Measurements from ENCODE around the gene EPB41. TPM values are rescaled to one million over a fixed set of nuclear protein-coding genes. Genes with fewer than 3 reads are reported as not detected.

EPB41 gene
- total RNA-seq, 1 experiment from 2014 or later = 41.7 TPM

DNA sequence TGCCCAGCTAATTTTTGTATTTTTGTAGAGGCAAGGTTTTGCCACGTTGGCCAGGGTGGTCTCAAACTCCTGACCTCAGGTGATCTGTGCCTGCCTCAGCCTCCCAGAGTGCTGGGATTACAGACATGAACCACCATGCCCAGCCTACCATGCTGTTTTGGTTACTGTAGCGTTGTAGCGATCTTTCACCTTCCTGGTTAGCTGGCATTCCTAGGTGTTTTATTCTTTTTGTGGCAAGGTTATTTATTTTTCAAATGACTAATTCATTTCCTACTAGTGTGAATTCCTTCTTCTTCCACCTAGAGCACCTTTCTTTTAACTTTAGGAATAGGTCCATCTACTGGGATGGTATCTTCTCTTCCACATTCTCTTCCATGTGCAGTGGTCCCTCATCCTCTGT, 180.1 kb downstream of the EPB41 start (continued):
- no peak for TF ChIP-seq CBX3 (IDR thresholded peaks at IDR 0.05; ENCODE audit: low read depth)
- TF ChIP-seq JUND (IDR thresholded peaks at IDR 0.05) = no peak
- TF ChIP-seq SP1 (IDR thresholded peaks at IDR 0.05; ENCODE audit: low read depth) = no peak
- no peak for TF ChIP-seq ZNF274 (IDR thresholded peaks at IDR 0.05; ENCODE audit: low read depth, low read length)
- no peak for TF ChIP-seq EGR1 (IDR thresholded peaks at IDR 0.05; ENCODE audit: low read depth)
- no peak for TF ChIP-seq FOSL1 (IDR thresholded peaks at IDR 0.05; ENCODE audit: low read depth)
- TF ChIP-seq RAD21 (IDR thresholded peaks at IDR 0.05; ENCODE audit: low read depth) = no peak
- TF ChIP-seq EZH2phosphoT487 (IDR thresholded peaks at IDR 0.05; ENCODE audit: borderline replicate concordance) = no peak
- no peak for TF ChIP-seq YY1 (IDR thresholded peaks at IDR 0.05; ENCODE audit: extremely low read depth, insufficient replicate concordance, low read depth, low read length)
- TF ChIP-seq EZH2 (IDR thresholded peaks at IDR 0.05) = no peak
- TF ChIP-seq, protein P1, sequence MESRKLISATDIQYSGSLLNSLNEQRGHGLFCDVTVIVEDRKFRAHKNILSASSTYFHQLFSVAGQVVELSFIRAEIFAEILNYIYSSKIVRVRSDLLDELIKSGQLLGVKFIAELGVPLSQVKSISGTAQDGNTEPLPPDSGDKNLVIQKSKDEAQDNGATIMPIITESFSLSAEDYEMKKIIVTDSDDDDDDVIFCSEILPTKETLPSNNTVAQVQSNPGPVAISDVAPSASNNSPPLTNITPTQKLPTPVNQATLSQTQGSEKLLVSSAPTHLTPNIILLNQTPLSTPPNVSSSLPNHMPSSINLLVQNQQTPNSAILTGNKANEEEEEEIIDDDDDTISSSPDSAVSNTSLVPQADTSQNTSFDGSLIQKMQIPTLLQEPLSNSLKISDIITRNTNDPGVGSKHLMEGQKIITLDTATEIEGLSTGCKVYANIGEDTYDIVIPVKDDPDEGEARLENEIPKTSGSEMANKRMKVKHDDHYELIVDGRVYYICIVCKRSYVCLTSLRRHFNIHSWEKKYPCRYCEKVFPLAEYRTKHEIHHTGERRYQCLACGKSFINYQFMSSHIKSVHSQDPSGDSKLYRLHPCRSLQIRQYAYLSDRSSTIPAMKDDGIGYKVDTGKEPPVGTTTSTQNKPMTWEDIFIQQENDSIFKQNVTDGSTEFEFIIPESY (IDR thresholded peaks at IDR 0.05; ENCODE audit: extremely low read depth, insufficient replicate concordance, low read length) = no peak

DNA sequence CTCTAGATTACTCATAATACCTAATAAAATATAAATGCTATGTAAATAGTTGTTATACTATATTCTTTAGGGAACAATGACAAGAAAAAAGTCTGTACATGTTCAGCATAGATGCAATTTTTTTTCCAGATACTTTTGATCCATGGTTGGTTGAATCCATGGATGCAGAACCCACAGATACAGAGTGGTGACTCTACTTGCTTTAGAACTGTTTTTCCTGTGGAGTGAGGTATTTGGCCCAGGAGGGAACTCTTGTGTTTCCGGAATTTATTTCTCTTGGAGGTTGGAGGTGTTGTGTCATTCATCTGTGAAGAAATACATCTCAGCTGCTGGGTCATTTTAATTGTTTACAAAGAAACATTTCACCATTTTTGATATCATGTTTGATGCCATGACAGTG, 180.6 kb downstream of the EPB41 start:
- POLR2A ChIA-PET = no interaction called here
- Histone ChIP-seq H3K36me3 (ENCODE audit: control insufficient read depth in 1 of 2, insufficient read depth in 2 of 2, low read length in 2 of 2) (no peaks in the 10 kb centered on the region), H3K4me2 (ENCODE audit: low read length) (no peak overlapping the region), H2AFZ (ENCODE audit: low read depth, low read length, poor library complexity, severe bottlenecking) (no peak overlapping the region), H3K9me3 (ENCODE audit: control insufficient read depth in 1 of 2, insufficient read depth in 1 of 2, low read depth in 1 of 2, low read length in 2 of 2) (no peaks in the 10 kb centered on the region), H3K79me2 (ENCODE audit: insufficient read depth, low read length) (no peaks in the 10 kb centered on the region), H3K27ac (ENCODE audit: low read depth, low read length) (no peak overlapping the region), H3K27me3 (ENCODE audit: insufficient read depth, low read length) (no peaks in the 10 kb centered on the region), H4K20me1 (ENCODE audit: insufficient read depth) (no peaks in the 10 kb centered on the region), H3K4me1 (ENCODE audit: control insufficient read depth in 1 of 2, insufficient read depth in 2 of 2, low read length in 2 of 2) (0 out of 4 replicates have a peak, but pooled peaks cover 0 to 4% of the 10 kb centered on the region in 2 experiments), H3K9ac (ENCODE audit: low read length) (no peak overlapping the region), H3K9me2 (ENCODE audit: insufficient read depth) (no peaks in the 10 kb centered on the region), H3K4me3 (replicated peaks in 1 of 2; ENCODE audit: low read depth in 1 of 2, low read length in 2 of 2) (no peak overlapping the region)
- RAD21 ChIA-PET (ENCODE audit: low non-redundant PET in 1 of 2, low total read pairs in 2 of 2, uncharacterized antibody in 2 of 2, unreplicated experiment in 2 of 2) = no interaction called here
- CTCF ChIA-PET = no interaction called here
- no peak for ATAC-seq
- TF ChIP-seq, protein P1 (IDR thresholded peaks at IDR 0.05; ENCODE audit: extremely low read depth, insufficient replicate concordance, low read length) = no peak
- TF ChIP-seq SRF (IDR thresholded peaks at IDR 0.05; ENCODE audit: low read depth) (no peak), SIN3A (IDR thresholded peaks at IDR 0.05; ENCODE audit: low read depth) (no peak), EZH2 (IDR thresholded peaks at IDR 0.05) (no peak), SP1 (IDR thresholded peaks at IDR 0.05; ENCODE audit: low read depth) (no peak), CBX3 (IDR thresholded peaks at IDR 0.05; ENCODE audit: low read depth) (no peak), ZFX (IDR thresholded peaks at IDR 0.05) (no peak), FOSL1 (IDR thresholded peaks at IDR 0.05; ENCODE audit: low read depth) (no peak), JUND (IDR thresholded peaks at IDR 0.05) (no peak), RAD21 (IDR thresholded peaks at IDR 0.05; ENCODE audit: low read depth) (no peak), YY1 (IDR thresholded peaks at IDR 0.05; ENCODE audit: extremely low read depth, insufficient replicate concordance, low read depth, low read length) (no peak)
- TF ChIP-seq, protein P2, sequence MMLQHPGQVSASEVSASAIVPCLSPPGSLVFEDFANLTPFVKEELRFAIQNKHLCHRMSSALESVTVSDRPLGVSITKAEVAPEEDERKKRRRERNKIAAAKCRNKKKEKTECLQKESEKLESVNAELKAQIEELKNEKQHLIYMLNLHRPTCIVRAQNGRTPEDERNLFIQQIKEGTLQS (IDR thresholded peaks at IDR 0.05) = no peak
- TF ChIP-seq, protein P3, sequence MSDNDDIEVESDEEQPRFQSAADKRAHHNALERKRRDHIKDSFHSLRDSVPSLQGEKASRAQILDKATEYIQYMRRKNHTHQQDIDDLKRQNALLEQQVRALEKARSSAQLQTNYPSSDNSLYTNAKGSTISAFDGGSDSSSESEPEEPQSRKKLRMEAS (IDR thresholded peaks at IDR 0.05) = no peak
- TF ChIP-seq, protein P4, sequence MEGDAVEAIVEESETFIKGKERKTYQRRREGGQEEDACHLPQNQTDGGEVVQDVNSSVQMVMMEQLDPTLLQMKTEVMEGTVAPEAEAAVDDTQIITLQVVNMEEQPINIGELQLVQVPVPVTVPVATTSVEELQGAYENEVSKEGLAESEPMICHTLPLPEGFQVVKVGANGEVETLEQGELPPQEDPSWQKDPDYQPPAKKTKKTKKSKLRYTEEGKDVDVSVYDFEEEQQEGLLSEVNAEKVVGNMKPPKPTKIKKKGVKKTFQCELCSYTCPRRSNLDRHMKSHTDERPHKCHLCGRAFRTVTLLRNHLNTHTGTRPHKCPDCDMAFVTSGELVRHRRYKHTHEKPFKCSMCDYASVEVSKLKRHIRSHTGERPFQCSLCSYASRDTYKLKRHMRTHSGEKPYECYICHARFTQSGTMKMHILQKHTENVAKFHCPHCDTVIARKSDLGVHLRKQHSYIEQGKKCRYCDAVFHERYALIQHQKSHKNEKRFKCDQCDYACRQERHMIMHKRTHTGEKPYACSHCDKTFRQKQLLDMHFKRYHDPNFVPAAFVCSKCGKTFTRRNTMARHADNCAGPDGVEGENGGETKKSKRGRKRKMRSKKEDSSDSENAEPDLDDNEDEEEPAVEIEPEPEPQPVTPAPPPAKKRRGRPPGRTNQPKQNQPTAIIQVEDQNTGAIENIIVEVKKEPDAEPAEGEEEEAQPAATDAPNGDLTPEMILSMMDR (IDR thresholded peaks at IDR 0.05 in 2 of 3, conservative IDR thresholded peaks at IDR 0.05 in 1 of 3; ENCODE audit: borderline replicate concordance in 1 of 3, insufficient read depth in 1 of 3, low read depth in 2 of 3, low read length in 2 of 3) = no peak
- no TSS peak for BruUV-seq (replicated peaks)
- no peak for DNase-seq (ENCODE audit: low read depth, low spot score)
- intact Hi-C loops (cut with micrococcal nuclease) = no loop called here
